ENCODE results near the gene ACACA.
"Not testable (repeated sequence)": the region's sequence is repeated elsewhere in the genome, so short reads cannot be mapped to it uniquely, and the experiment has no call there.

Gene ACACA

GRCh38 chr17:37146086-37147064 lies 260.3 kb downstream of the ACACA start:
- Histone ChIP-seq H3K27me3 (ENCODE audit: control insufficient read depth, insufficient read depth, low read length) (no peaks in the 10 kb centered on the region), H3K9ac (ENCODE audit: low read depth, low read length) (no peak overlapping the region), H3K36me3 (ENCODE audit: control insufficient read depth, insufficient read depth, low read length) (peaks cover 16% of the 10 kb centered on the region; the same call in 1 of the 2 replicates), H3K4me1 (ENCODE audit: control insufficient read depth, insufficient read depth, low read length) (peaks cover 13% of the 10 kb centered on the region), H3K4me3 (ENCODE audit: low read depth, low read length) (no peak overlapping the region), H3K9me3 (ENCODE audit: control insufficient read depth, insufficient read depth, low read length) (no peaks in the 10 kb centered on the region), H3K27ac (ENCODE audit: low read depth, low read length) (peak overlapping the region; percentile 59)

- Histone ChIP-seq H3K36me3 (ENCODE audit: control insufficient read depth, insufficient read depth, low read length) (peaks cover 19% of the 10 kb centered on the region; the same call in 1 of the 2 replicates), H3K27ac (ENCODE audit: low read depth, low read length) (no peak overlapping the region), H3K27me3 (ENCODE audit: control insufficient read depth, insufficient read depth, low read length) (no peaks in the 10 kb centered on the region), H3K4me1 (ENCODE audit: control insufficient read depth, insufficient read depth, low read length) (peaks cover 13% of the 10 kb centered on the region), H3K4me3 (ENCODE audit: low read depth, low read length) (no peak overlapping the region), H3K9ac (ENCODE audit: low read depth, low read length) (no peak overlapping the region), H3K9me3 (ENCODE audit: control insufficient read depth, insufficient read depth, low read length) (no peaks in the 10 kb centered on the region)
Measured at GRCh38 chr17:37144075-37144701, 262.4 kb downstream of the ACACA start.

- not testable (repeated sequence) for H3K9ac ChIP-seq (ENCODE audit: low read depth, low read length); H3K4me3 ChIP-seq (ENCODE audit: low read depth, low read length); H3K9me3 ChIP-seq (ENCODE audit: control insufficient read depth, insufficient read depth, low read length); H3K27ac ChIP-seq (ENCODE audit: low read depth, low read length); H3K27me3 ChIP-seq (ENCODE audit: control insufficient read depth, insufficient read depth, low read length)
- Histone ChIP-seq H3K4me1 (ENCODE audit: control insufficient read depth, insufficient read depth, low read length) (peaks cover 13% of the 10 kb centered on the region), H3K36me3 (ENCODE audit: control insufficient read depth, insufficient read depth, low read length) (peaks cover 19% of the 10 kb centered on the region; the same call in 1 of the 2 replicates)
Measured at GRCh38 chr17:37143558-37143957, 263.1 kb downstream of the ACACA start.

- Histone ChIP-seq H3K27ac (ENCODE audit: low read depth, low read length) (no peak overlapping the region), H3K4me1 (ENCODE audit: control insufficient read depth, insufficient read depth, low read length) (peaks cover 9% of the 10 kb centered on the region), H3K27me3 (ENCODE audit: control insufficient read depth, insufficient read depth, low read length) (no peaks in the 10 kb centered on the region), H3K9ac (ENCODE audit: low read depth, low read length) (no peak overlapping the region), H3K9me3 (ENCODE audit: control insufficient read depth, insufficient read depth, low read length) (no peaks in the 10 kb centered on the region), H3K36me3 (ENCODE audit: control insufficient read depth, insufficient read depth, low read length) (peaks cover 19% of the 10 kb centered on the region; the same call in 1 of the 2 replicates), H3K4me3 (ENCODE audit: low read depth, low read length) (no peak overlapping the region)
Measured at GRCh38 chr17:37142294-37142896, 264.2 kb downstream of the ACACA start.

- Histone ChIP-seq H3K27ac (ENCODE audit: low read depth, low read length) (no peak overlapping the region), H3K27me3 (ENCODE audit: control insufficient read depth, insufficient read depth, low read length) (no peaks in the 10 kb centered on the region), H3K4me1 (ENCODE audit: control insufficient read depth, insufficient read depth, low read length) (peaks cover 34% of the 10 kb centered on the region), H3K9ac (ENCODE audit: low read depth, low read length) (no peak overlapping the region), H3K4me3 (ENCODE audit: low read depth, low read length) (no peak overlapping the region), H3K36me3 (ENCODE audit: control insufficient read depth, insufficient read depth, low read length) (peaks cover 10% of the 10 kb centered on the region; the same call in 1 of the 2 replicates), H3K9me3 (ENCODE audit: control insufficient read depth, insufficient read depth, low read length) (no peaks in the 10 kb centered on the region)
Measured at GRCh38 chr17:37138571-37139120, 268.0 kb downstream of the ACACA start.

- Histone ChIP-seq H3K4me1 (ENCODE audit: control insufficient read depth, insufficient read depth, low read length) (peaks cover 40% of the 10 kb centered on the region), H3K4me3 (ENCODE audit: low read depth, low read length) (no peak overlapping the region), H3K27ac (ENCODE audit: low read depth, low read length) (no peak overlapping the region), H3K9ac (ENCODE audit: low read depth, low read length) (no peak overlapping the region), H3K36me3 (ENCODE audit: control insufficient read depth, insufficient read depth, low read length) (peaks cover 10% of the 10 kb centered on the region; the same call in 1 of the 2 replicates), H3K27me3 (ENCODE audit: control insufficient read depth, insufficient read depth, low read length) (no peaks in the 10 kb centered on the region), H3K9me3 (ENCODE audit: control insufficient read depth, insufficient read depth, low read length) (no peaks in the 10 kb centered on the region)
Measured at GRCh38 chr17:37137906-37138514, 268.6 kb downstream of the ACACA start.

- H3K9me3 ChIP-seq (ENCODE audit: control insufficient read depth, insufficient read depth, low read length) = no peaks in the 10 kb centered on the region
- H3K27ac ChIP-seq (ENCODE audit: low read depth, low read length) = no peak overlapping the region
- no peaks in the 10 kb centered on the region for H3K27me3 ChIP-seq (ENCODE audit: control insufficient read depth, insufficient read depth, low read length)
- peaks cover 44% of the 10 kb centered on the region for H3K4me1 ChIP-seq (ENCODE audit: control insufficient read depth, insufficient read depth, low read length)
- H3K4me3 ChIP-seq (ENCODE audit: low read depth, low read length) = no peak overlapping the region
- 0 out of 2 replicates have a peak, but pooled peaks cover 6% of the 10 kb centered on the region for H3K36me3 ChIP-seq (ENCODE audit: control insufficient read depth, insufficient read depth, low read length)
- H3K9ac ChIP-seq (ENCODE audit: low read depth, low read length) = no peak overlapping the region
Measured at GRCh38 chr17:37137070-37137610, 269.5 kb downstream of the ACACA start.

- no peaks in the 10 kb centered on the region for H3K9me3 ChIP-seq (ENCODE audit: control insufficient read depth, insufficient read depth, low read length)
- no peaks in the 10 kb centered on the region for H3K27me3 ChIP-seq (ENCODE audit: control insufficient read depth, insufficient read depth, low read length)
- H3K36me3 ChIP-seq (ENCODE audit: control insufficient read depth, insufficient read depth, low read length) = 0 out of 2 replicates have a peak, but pooled peaks cover 6% of the 10 kb centered on the region
- no peak overlapping the region for H3K4me3 ChIP-seq (ENCODE audit: low read depth, low read length)
- H3K9ac ChIP-seq (ENCODE audit: low read depth, low read length) = no peak overlapping the region
- peaks cover 57% of the 10 kb centered on the region for H3K4me1 ChIP-seq (ENCODE audit: control insufficient read depth, insufficient read depth, low read length)
- peak overlapping the region; percentile 26 for H3K27ac ChIP-seq (ENCODE audit: low read depth, low read length)
Measured at GRCh38 chr17:37135576-37135975, 271.1 kb downstream of the ACACA start.

GRCh38 chr17:37134050-37134449 lies 272.6 kb downstream of the ACACA start:
- no peak overlapping the region for H3K27ac ChIP-seq (ENCODE audit: low read depth, low read length)
- peaks cover 12% of the 10 kb centered on the region for H3K36me3 ChIP-seq (ENCODE audit: control insufficient read depth, insufficient read depth, low read length)
- H3K4me3 ChIP-seq (ENCODE audit: low read depth, low read length) = no peak overlapping the region
- H3K9me3 ChIP-seq (ENCODE audit: control insufficient read depth, insufficient read depth, low read length) = no peaks in the 10 kb centered on the region
- no peaks in the 10 kb centered on the region for H3K27me3 ChIP-seq (ENCODE audit: control insufficient read depth, insufficient read depth, low read length)
- peaks cover 57% of the 10 kb centered on the region for H3K4me1 ChIP-seq (ENCODE audit: control insufficient read depth, insufficient read depth, low read length)
- H3K9ac ChIP-seq (ENCODE audit: low read depth, low read length) = no peak overlapping the region

GRCh38 chr17:37133136-37133535 lies 273.5 kb downstream of the ACACA start:
- no peaks in the 10 kb centered on the region for H3K27me3 ChIP-seq (ENCODE audit: control insufficient read depth, insufficient read depth, low read length)
- no peak overlapping the region for H3K9ac ChIP-seq (ENCODE audit: low read depth, low read length)
- peaks cover 21% of the 10 kb centered on the region for H3K36me3 ChIP-seq (ENCODE audit: control insufficient read depth, insufficient read depth, low read length)
- no peak overlapping the region for H3K4me3 ChIP-seq (ENCODE audit: low read depth, low read length)
- peaks cover 57% of the 10 kb centered on the region for H3K4me1 ChIP-seq (ENCODE audit: control insufficient read depth, insufficient read depth, low read length)
- no peaks in the 10 kb centered on the region for H3K9me3 ChIP-seq (ENCODE audit: control insufficient read depth, insufficient read depth, low read length)
- H3K27ac ChIP-seq (ENCODE audit: low read depth, low read length) = no peak overlapping the region

All from HUES48 (cell line).